Stimulated activated CD4-positive, alpha-beta T cell treated with anti-CD3 and anti-CD28 coated beads, Interleukin-15, amount 100 ng/mL, for 48 hours (primary cell): ENCODE results near the gene WDR77.
A peak's percentile ranks its signal among the peaks of the same experiment; 100 is the strongest.

ENCODE experiments used
- DNase-seq, 2 donors: peaks; one replicate each; pipeline ENCODE4 v3.0.0-alpha.2; 2020; ENCODE audit warnings: low read depth in 2 of 2

The WDR77 gene

GRCh38 chr1:111439461-111440351, 9.3 kb downstream of the WDR77 start:
- DNase-seq: no peak

GRCh38 chr1:111436726-111437125, 12.3 kb downstream of the WDR77 start:
- DNase-seq: no peak

DNA sequence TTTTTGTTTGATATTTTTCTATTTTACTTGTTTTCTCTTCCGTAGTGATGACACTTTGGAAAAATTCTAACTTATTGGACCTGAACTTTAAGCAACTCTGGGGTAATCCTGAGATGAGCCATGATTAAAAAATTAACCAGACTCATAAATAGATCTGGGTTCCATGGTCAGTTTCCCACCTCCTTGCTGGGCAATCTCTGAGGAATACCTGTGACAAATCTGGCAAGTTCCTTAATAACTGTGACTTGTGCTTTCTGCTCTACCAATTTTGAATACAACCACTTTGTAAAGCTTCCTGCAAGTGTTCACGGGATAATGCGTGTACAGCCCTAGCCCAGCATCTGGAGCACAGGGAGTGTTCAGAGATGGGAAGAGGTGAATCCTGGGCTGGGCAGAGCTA, 24.8 kb downstream of the WDR77 start:
- DNase-seq: no peak

DNA sequence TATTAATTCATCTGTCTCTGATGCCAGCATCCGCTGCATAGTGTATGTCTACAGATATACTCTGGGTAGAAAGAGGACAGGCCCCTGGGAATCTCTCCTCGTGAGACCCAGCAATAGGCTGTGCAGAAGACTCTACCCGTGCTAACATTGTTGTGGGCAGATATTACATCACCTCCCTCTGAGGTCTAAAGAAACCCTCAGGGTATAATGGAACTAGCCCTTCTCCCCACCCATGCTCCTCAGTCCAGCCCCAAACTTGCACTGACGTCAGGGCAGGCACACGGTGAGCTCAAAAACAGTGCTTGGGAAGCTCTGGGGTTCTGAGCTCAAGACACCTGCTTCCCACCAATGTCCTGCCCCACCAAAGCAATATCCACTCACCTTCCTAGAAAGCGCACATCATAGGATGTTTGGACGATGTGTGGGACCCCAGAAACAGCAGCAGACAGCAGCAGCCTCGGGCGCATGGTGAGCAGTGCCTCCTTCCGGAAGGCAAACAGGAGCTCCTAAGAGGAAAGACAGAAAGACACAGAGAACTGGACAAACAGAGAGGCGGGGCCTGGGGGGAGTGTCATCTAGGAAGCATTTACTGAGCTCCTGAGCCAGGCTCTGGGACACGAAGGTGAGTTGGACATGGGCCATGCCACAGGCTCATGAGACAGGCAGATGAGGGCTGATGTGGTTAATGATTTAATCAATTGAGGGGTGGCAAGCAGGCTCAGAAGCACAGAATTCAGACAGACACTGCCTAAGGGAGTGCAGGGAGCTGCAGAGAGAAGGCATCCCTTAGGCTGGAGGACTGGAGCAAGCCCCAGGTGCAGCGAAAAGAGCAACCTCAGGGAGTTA, 26.3 kb downstream of the WDR77 start:
- DNase-seq: no peak

DNA sequence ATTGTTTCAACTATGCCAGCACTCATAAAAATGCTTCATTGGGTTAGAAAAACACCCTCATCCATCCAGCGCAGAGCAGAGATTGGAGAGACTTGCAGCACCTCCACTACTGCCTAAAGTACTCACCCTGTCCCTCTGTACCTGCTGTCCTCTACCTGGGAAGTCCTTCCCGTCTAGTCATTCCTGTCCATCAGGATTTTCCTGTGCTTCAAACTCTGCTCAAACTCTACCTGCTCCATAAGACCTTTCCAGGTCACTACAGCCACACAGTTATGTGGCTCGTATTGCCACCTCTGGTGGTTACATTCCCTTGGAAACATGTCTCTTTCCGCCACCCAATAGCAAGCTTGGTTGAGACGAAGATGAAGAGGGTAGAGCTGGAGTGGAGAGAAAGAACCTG, 28.7 kb downstream of the WDR77 start:
- DNase-seq: no peak

DNA sequence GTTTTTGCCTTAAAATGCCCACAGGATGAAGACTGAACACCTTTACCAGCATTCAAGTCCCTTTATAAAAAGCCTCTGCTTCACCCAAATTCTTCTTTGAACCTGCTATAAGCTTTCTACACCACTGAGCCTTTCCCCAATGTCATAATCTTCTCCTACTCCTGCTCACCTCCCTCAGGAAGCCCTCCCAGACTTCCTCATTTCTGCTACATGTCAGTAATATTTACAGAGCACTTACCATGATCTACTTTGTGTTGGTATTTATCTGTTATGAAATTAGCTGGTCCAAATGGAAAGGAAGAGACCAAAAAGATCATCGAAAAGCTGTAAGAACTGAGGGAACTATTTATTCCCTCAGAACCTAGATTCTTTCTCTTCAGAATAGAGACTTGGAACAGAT, 30.0 kb downstream of the WDR77 start:
- DNase-seq: no peak

DNA sequence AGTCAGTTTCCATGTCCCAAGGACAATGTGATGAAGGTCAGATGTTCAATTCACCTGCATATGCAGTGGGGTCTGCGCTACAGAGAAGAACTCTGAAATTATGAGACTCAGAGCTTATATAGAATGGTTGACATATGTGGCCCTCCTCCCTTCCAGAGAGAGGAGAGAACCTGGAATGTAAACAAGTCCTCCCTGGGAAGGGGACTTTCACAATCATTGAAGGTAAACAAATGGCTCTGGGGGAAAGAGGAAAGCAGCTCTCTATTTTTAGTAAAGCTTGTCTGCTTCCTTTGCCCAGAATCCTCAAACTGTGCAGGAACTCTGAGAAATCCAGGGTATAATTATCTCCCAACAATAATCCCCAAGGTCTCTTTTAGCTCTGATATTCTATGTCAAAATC, 31.3 kb downstream of the WDR77 start:
- DNase-seq: no peak

DNA sequence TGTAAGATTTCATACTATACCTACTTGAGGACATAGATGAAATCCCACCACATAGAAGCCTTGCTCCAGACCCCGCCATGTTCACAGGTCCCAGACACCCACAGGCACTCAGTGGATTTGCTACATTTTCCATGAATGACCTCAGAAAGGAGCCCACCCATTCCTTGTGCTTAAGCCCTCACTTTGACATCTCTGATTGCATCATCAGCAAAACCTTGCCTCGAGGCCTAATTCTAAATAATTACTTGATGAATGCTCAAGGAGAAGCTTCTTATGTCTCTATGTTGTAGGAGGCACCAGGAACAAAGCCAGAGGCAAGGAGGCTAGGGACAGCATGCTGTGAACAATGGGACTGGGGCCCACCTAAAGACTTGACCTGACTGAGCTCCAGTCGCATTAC, 33.6 kb downstream of the WDR77 start:
- DNase-seq: no peak

GRCh38 chr1:111414756-111415155, 34.3 kb downstream of the WDR77 start:
- DNase-seq: no peak

DNA sequence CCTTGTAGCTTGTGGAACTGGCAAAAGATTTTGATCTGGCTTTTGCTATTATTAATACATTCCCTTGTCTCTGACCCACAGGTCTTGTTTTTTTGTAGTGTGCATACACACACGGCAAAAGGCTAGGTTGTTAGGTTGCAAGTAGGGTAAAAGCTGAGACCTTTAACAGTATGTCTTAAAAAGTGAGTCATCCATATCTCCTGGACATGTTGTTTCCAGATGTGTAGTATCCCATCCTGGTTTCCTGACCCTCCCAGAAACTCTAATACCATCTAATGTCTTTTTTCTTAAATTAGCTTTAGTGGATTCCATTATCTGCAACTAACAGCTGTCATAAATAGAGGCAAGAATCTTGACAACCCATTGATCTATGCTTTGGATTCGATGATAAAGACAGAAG, 36.2 kb downstream of the WDR77 start:
- no peak for DNase-seq

DNA sequence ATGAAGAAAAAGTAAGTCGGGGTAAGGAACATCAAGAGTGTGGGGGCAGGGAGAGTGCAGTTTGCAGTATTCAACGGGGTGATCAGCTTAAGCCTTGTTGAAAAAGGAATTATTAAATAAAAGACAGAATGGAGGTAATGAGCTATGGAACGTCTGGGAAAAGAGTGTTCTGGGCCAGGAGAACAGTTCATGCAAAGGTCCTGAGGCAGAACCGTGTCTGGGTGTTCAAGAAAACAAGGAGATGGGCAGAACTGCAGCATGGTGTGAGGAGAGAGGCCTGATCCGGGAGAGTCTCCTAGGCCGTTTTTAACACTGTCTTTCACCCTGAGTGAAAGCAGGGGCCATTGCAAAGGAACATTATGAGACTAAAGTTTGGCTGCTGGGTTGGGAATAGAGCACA, 41.8 kb downstream of the WDR77 start:
- no peak for DNase-seq

GRCh38 chr1:111406321-111406768, 42.7 kb downstream of the WDR77 start:
- peak; percentile 22 to 24 for DNase-seq

GRCh38 chr1:111404588-111404987, 44.5 kb downstream of the WDR77 start:
- no peak for DNase-seq

DNA sequence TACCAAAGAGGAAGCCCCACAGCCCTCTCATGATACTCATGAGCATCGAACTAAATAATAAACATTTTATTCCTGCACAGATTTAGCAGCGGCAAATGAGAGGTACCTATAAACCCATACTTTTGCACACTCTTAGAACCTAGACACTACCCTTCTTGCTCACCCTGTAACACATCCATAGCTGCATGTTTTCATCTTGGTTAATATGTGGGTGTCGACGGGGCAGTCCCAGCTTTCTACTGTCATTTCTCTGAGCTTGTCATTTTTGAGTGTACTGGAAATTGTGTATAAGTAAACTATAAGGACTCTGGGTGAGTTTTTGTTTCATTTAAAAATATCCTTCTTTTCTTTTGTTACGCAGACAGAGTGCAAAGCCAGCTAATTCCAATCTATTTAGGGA, 47.0 kb downstream of the WDR77 start:
- peak; percentile 5 to 17 for DNase-seq

DNA sequence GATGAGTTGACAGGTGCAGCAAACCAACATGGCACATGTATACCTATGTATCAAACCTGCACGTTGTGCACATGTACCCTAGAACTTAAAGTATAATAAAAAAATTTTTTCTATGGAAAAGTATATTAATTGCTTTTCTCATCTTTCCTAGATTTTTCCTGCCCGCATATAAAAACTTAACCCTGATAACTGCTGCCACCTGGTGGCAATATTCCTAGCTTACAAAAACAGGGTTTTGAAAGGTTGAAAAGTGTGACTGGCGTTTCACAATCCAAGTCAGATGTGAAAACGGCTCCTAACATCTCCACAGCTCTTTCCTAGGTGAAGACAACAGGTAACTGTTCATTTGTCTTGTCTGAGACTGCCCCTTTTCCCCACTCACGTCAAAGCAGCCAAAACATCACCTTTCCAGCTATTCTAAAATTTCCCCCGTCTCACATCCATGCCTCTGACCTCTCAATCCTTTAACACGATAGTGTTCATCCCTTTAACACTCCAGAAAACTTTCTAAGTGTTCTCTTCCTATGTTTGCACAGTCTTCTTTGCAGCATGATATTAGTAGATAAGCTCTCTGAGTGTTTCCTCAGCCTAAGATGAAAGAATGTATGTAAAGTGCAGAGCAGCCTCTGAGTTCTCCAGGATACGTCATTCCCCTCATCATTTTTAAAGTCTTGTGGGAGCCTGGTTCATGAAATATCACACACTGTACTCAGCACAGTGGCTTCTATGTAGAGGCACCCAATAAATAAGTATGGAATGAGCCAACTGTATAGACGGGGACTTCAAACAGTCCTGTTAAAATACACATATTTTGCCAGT, 49.1 kb downstream of the WDR77 start:
- DNase-seq: peak in 1 of 2 donors; percentile 27

GRCh38 chr1:111392460-111392945, 56.6 kb downstream of the WDR77 start:
- no peak for DNase-seq

- no peak for DNase-seq
Measured at GRCh38 chr1:111392042-111392441, 57.0 kb downstream of the WDR77 start.
